ENCODE measurements around the gene BAIAP2. TPM values are rescaled to one million over a fixed set of nuclear protein-coding genes. Genes with fewer than 3 reads are reported as not detected.
A peak's percentile ranks its signal among the peaks of the same experiment; 100 is the strongest.

Gene BAIAP2
- total RNA-seq, 4 donors from 2014 or later: 7.3 to 36.1 (median 15.4) TPM

GRCh38 chr17:81043725-81044427 is 8.9 kb downstream of the BAIAP2 start:
- peak in 1 of 2 donors; percentile 16 for ATAC-seq
- Histone ChIP-seq H3K4me3 (peak overlapping the region in 2 of 4 donors; percentile 10 to 38), H3K27me3 (peaks cover 0 to 2% (median 0%) of the 10 kb centered on the region in 3 donors), H3K27ac (peak overlapping the region; percentile 69 to 78 (median 72)), H3K36me3 (no peaks in the 10 kb centered on the region), H3K4me1 (peaks cover 21 to 48% of the 10 kb centered on the region in 2 donors), H3K9me3 (no peaks in the 10 kb centered on the region)
- TF ChIP-seq POLR2A (IDR thresholded peaks at IDR 0.05) (peak in 1 of 2 donors; percentile 3), CTCF (IDR thresholded peaks at IDR 0.05 in 4 of 5, conservative IDR thresholded peaks at IDR 0.05 in 1 of 5) (no peak)
- intact Hi-C loops (cut with DNase I; ENCODE audit: low total_unique reads): no loop called here
- no peak for DNase-seq
- in situ Hi-C loops (cut with MboI; ENCODE audit: low sequenced_read_pairs in 4 of 4): no loop called here

- H3K9me3 ChIP-seq: no peaks in the 10 kb centered on the region
- ATAC-seq: no peak
- peak overlapping the region in 2 of 4 donors; percentile 10 to 38 for H3K4me3 ChIP-seq
- intact Hi-C loops (cut with DNase I; ENCODE audit: low total_unique reads) (no loop called here), in situ Hi-C loops (cut with MboI; ENCODE audit: low sequenced_read_pairs in 4 of 4) (no loop called here)
- peak overlapping the region; percentile 61 to 78 (median 72) for H3K27ac ChIP-seq
- TF ChIP-seq CTCF (IDR thresholded peaks at IDR 0.05 in 4 of 5, conservative IDR thresholded peaks at IDR 0.05 in 1 of 5): no peak
- no peak for TF ChIP-seq POLR2A (IDR thresholded peaks at IDR 0.05)
- no peaks in the 10 kb centered on the region for H3K36me3 ChIP-seq
- peaks cover 21 to 43% of the 10 kb centered on the region in 2 donors for H3K4me1 ChIP-seq
- DNase-seq: no peak
- peaks cover 0 to 2% (median 0%) of the 10 kb centered on the region in 3 donors for H3K27me3 ChIP-seq
Measured at GRCh38 chr17:81044428-81044763, 9.4 kb downstream of the BAIAP2 start.

DNA sequence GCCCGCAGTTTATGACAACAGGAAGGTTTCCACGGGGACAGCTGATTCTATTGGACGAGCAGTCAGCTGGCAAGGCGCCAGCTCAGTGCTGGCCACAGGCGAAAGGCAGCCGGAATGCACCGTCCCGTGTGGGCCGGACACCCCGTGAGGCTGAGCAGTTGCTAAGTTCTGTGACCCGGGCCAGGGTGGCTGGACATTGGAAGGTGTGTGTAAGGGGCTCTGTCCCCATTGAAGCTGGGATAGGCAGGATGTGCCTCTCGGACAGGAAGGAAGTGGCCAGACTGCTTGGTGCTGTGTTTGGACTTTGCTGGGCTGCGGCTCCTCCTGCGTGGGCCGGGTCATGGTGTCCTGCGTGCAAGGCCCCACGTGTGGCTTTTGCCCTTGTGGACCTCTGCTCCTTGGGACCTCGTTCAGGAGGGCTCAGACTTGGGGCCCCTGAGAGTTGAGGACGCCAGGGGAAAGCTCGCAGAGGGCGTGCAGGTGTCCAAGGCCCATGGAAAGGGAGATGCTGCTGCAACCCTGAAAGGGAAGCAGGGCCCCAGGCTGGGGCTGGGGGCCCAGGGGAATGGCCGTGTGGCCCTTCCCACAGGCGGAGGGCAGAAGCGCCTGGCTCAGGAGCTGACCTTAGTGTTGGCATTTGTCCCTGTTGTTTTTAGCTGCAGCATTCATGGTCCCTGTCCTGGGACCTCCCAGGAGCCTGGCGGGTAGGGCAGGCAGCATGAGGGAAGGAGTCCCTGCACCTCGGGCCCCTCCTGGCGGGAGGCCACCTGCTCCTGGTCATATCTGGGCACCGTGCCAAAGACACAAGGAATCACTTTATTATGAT is 10.0 kb downstream of the BAIAP2 start:
- H3K4me3 ChIP-seq: peak overlapping the region in 3 of 4 donors; percentile 10 to 38 (median 10)
- TF ChIP-seq POLR2A (IDR thresholded peaks at IDR 0.05) (no peak), CTCF (IDR thresholded peaks at IDR 0.05 in 4 of 5, conservative IDR thresholded peaks at IDR 0.05 in 1 of 5) (no peak)
- H3K27ac ChIP-seq: peak overlapping the region; percentile 61 to 78 (median 72)

DNA sequence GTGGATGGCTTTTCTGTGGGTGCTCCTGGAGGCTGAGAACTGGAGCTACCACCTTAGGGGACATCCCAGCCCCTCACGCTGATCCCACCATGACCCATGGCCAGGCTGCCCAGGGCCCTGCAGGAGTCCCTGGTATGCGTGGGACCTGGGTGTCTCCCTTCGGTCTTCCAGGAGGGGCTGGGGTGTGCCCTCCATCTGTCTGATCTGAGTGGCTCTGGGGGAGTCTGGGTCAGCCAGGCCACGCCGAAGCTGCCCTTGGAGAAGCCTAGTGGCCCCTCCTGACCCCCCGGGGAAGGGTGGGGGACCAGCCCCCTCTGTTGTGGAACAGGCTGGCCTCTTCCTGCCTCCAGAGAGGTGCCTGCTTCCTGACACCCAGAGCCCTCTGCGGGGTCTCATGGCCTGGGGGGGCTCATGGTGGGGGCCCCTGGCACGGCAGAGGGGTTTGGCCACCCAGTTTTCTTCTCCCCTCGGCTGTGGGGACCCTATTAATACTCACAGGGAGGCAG is 10.7 kb downstream of the BAIAP2 start:
- Histone ChIP-seq H3K36me3 (no peaks in the 10 kb centered on the region), H3K27me3 (no peaks in the 10 kb centered on the region), H3K4me1 (peaks cover 20 to 34% of the 10 kb centered on the region in 2 donors), H3K27ac (peak overlapping the region; percentile 61 to 78 (median 72)), H3K4me3 (no peak overlapping the region), H3K9me3 (no peaks in the 10 kb centered on the region)
- intact Hi-C loops (cut with DNase I; ENCODE audit: low total_unique reads): no loop called here
- no peak for TF ChIP-seq POLR2A (IDR thresholded peaks at IDR 0.05)
- no peak for TF ChIP-seq CTCF (IDR thresholded peaks at IDR 0.05 in 4 of 5, conservative IDR thresholded peaks at IDR 0.05 in 1 of 5)
- no peak for ATAC-seq
- in situ Hi-C loops (cut with MboI; ENCODE audit: low sequenced_read_pairs in 4 of 4): no loop called here
- no peak for DNase-seq

More for the DNA sequence above, 10.0 kb downstream of the BAIAP2 start:
- no peaks in the 10 kb centered on the region for H3K9me3 ChIP-seq
- in situ Hi-C loops (cut with MboI; ENCODE audit: low sequenced_read_pairs in 4 of 4) (no loop called here), intact Hi-C loops (cut with DNase I; ENCODE audit: low total_unique reads) (no loop called here)
- H3K4me1 ChIP-seq: peaks cover 21 to 38% of the 10 kb centered on the region in 2 donors
- peak; percentile 66 to 70 for DNase-seq
- no peaks in the 10 kb centered on the region for H3K36me3 ChIP-seq
- ATAC-seq: peak; percentile 74 to 75
- H3K27me3 ChIP-seq: peaks cover 0 to 2% (median 0%) of the 10 kb centered on the region in 3 donors

All from gastrocnemius medialis (tissue), 4 donors.